ENCODE measurements around the gene KRTAP4-4. TPM values are rescaled to one million over a fixed set of nuclear protein-coding genes. Genes with fewer than 3 reads are reported as not detected.

The KRTAP4-4 gene
- total RNA-seq, 1 experiment from 2014 or later = not detected

DNA sequence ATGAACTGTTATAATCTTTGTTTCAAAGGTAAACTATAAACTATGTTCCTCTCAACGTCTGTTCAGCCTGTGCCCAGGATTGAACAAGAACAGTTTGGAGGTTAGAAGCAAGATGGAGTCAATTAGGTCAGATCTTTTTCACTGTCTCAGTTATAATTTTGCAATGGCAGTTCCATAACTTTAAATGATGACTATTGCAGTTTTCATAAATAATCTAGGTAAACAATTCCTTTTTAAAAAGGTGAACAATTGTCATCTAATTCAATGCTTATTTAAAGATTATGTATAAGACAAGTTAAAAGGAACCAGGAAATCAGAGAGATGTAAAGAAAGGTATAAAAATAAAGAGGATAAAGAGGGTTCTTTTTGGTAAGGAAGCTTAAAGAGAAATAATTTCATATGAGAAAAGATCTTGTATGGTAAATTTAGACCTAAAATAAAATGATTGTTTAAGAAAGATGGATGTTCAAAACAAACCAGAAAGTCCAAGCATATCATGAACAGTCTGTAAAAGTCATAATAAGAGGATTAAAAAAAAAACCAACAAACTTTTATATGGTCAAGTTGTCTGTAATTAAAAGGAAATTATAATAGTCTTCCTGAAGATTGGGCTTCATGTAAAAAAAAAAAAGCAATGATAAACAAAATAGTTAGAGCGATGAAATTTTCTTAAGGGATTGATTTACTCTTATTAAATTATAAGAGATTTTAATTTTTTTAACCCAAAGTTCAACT, 49.2 kb downstream of the KRTAP4-4 start:
- no peak overlapping the region for H2BK5ac ChIP-seq (ENCODE audit: insufficient read length, low read length)
- no peaks in the 10 kb centered on the region for H3K79me1 ChIP-seq (ENCODE audit: insufficient read depth, low read depth, low read length, poor library complexity, severe bottlenecking)
- no peaks in the 10 kb centered on the region for H3K23me2 ChIP-seq (ENCODE audit: insufficient read length, low read depth, low read length, poor library complexity, severe bottlenecking)
- no peak overlapping the region for H3T11ph ChIP-seq (ENCODE audit: low read length)
- H2BK120ac ChIP-seq (ENCODE audit: low read depth, low read length, poor library complexity, severe bottlenecking) = no peak overlapping the region
- no peak overlapping the region for H2BK12ac ChIP-seq (ENCODE audit: insufficient read length, low read depth, low read length)
- Mint-ChIP-seq H3K27me3 (ENCODE audit: low read depth) (no peaks in the 10 kb centered on the region), H3K9me3 (peaks cover 39 to 58% of the 10 kb centered on the region in 2 experiments), H3K36me3 (ENCODE audit: insufficient read depth in 1 of 3, low read depth in 3 of 3) (peaks cover 22 to 36% (median 24%) of the 10 kb centered on the region in 3 experiments), H3K27ac (no peak overlapping the region), H3K4me3 (no peak overlapping the region), H3K4me1 (peaks cover 37 to 39% of the 10 kb centered on the region in 2 experiments)
- H2BK20ac ChIP-seq (ENCODE audit: low read depth, low read length, poor library complexity, severe bottlenecking) = no peak overlapping the region
- WGBS (ENCODE audit: extremely low coverage, insufficient read length, low lambda C conversion rate) = no CpG with 5 or more reads among the region's 2 CpGs
- no peak overlapping the region for H4K91ac ChIP-seq (ENCODE audit: insufficient read length, low read depth, low read length)
- H3K14ac ChIP-seq (ENCODE audit: insufficient read depth, low read length) = no peak overlapping the region
- no peak overlapping the region for H3K4ac ChIP-seq (ENCODE audit: low read depth, low read length)
- H2AFZ ChIP-seq (ENCODE audit: low read length) = no peak overlapping the region
- H4K20me1 ChIP-seq (ENCODE audit: control insufficient read depth, insufficient read depth, insufficient read length) = no peaks in the 10 kb centered on the region
- H3K18ac ChIP-seq (ENCODE audit: insufficient read length, low read depth, low read length) = no peak overlapping the region
- no peak for DNase-seq
- H3K4me1 ChIP-seq (ENCODE audit: insufficient read depth, low read length) = peaks cover 6% of the 10 kb centered on the region; the same call in 1 of the 2 replicates
- no peak overlapping the region for H3K56ac ChIP-seq (ENCODE audit: insufficient read length, low read depth, low read length)
- TF ChIP-seq, protein P1, sequence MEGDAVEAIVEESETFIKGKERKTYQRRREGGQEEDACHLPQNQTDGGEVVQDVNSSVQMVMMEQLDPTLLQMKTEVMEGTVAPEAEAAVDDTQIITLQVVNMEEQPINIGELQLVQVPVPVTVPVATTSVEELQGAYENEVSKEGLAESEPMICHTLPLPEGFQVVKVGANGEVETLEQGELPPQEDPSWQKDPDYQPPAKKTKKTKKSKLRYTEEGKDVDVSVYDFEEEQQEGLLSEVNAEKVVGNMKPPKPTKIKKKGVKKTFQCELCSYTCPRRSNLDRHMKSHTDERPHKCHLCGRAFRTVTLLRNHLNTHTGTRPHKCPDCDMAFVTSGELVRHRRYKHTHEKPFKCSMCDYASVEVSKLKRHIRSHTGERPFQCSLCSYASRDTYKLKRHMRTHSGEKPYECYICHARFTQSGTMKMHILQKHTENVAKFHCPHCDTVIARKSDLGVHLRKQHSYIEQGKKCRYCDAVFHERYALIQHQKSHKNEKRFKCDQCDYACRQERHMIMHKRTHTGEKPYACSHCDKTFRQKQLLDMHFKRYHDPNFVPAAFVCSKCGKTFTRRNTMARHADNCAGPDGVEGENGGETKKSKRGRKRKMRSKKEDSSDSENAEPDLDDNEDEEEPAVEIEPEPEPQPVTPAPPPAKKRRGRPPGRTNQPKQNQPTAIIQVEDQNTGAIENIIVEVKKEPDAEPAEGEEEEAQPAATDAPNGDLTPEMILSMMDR (conservative IDR thresholded peaks at IDR 0.05) = no peak
- no peak overlapping the region for H2BK15ac ChIP-seq (ENCODE audit: low read depth, low read length)
- no peak overlapping the region for H3K23ac ChIP-seq (ENCODE audit: insufficient read length, low read depth, low read length)
- no peak overlapping the region for H4K8ac ChIP-seq (replicated peaks; ENCODE audit: insufficient read length, low read depth, low read length)
- H3K4me2 ChIP-seq (ENCODE audit: insufficient read depth, insufficient read length, low read length) = no peak overlapping the region
- no peak overlapping the region for H3K9ac ChIP-seq (ENCODE audit: extremely low read depth, insufficient read length, low read length)
- H3K27ac ChIP-seq (ENCODE audit: insufficient read length, low read depth, low read length) = no peak overlapping the region
- H3K27me3 ChIP-seq (ENCODE audit: insufficient read depth, low read length) = no peaks in the 10 kb centered on the region
- peaks cover 4% of the 10 kb centered on the region for H3K9me3 ChIP-seq (ENCODE audit: control insufficient read depth, low read depth, low read length)
- no peak overlapping the region for H4K5ac ChIP-seq (ENCODE audit: insufficient read length, low read depth, low read length)
- no peaks in the 10 kb centered on the region for H3K79me2 ChIP-seq (ENCODE audit: insufficient read depth, low read length)
- no peak overlapping the region for H2AK5ac ChIP-seq (ENCODE audit: insufficient read length, low read length)

Other genes starting within 250 kb of the KRTAP4-4 start
- gene KRT23, start 223.1 kb downstream of the KRTAP4-4 start, total RNA-seq (2021) = not detected in 2 replicates
- not detected in 2 replicates for gene KRT39, start 193.8 kb downstream of the KRTAP4-4 start, total RNA-seq (2021)
- gene KRT40, start 176.4 kb downstream of the KRTAP4-4 start, total RNA-seq (2021) = not detected in 2 replicates
- not detected in 2 replicates for gene KRTAP3-3, start 166.6 kb downstream of the KRTAP4-4 start, total RNA-seq (2021)
- gene KRTAP3-2, start 160.8 kb downstream of the KRTAP4-4 start, total RNA-seq (2021) = not detected in 2 replicates
- gene KRTAP3-1, start 151.6 kb downstream of the KRTAP4-4 start, total RNA-seq (2021) = not detected in 2 replicates
- not detected in 2 replicates for gene KRTAP1-5, start 133.5 kb downstream of the KRTAP4-4 start, total RNA-seq (2021)
- not detected in 2 replicates for gene KRTAP1-4, start 130.6 kb downstream of the KRTAP4-4 start, total RNA-seq (2021)
- gene KRTAP1-3, start 125.9 kb downstream of the KRTAP4-4 start, total RNA-seq (2021) = not detected in 2 replicates
- not detected in 2 replicates for gene KRTAP1-1, start 119.3 kb downstream of the KRTAP4-4 start, total RNA-seq (2021)
- not detected in 2 replicates for gene KRTAP2-1, start 113.4 kb downstream of the KRTAP4-4 start, total RNA-seq (2021)
- gene KRTAP2-2, start 105.5 kb downstream of the KRTAP4-4 start, total RNA-seq (2021) = not detected in 2 replicates
- not detected in 2 replicates for gene KRTAP2-3, start 100.6 kb downstream of the KRTAP4-4 start, total RNA-seq (2021)
- not detected in 2 replicates for gene KRTAP2-4, start 94.9 kb downstream of the KRTAP4-4 start, total RNA-seq (2021)
- not detected in 2 replicates for gene KRTAP4-7, start 76.6 kb downstream of the KRTAP4-4 start, total RNA-seq (2021)
- not detected in 2 replicates for gene KRTAP4-8, start 62.6 kb downstream of the KRTAP4-4 start, total RNA-seq (2021)
- not detected in 2 replicates for gene KRTAP4-16, start 58.5 kb downstream of the KRTAP4-4 start, total RNA-seq (2021)
- gene KRTAP4-9, start 55.4 kb downstream of the KRTAP4-4 start, total RNA-seq (2021) = not detected in 2 replicates
- not detected in 2 replicates for gene KRTAP4-11, start 42.4 kb downstream of the KRTAP4-4 start, total RNA-seq (2021)
- gene KRTAP4-12, start 36.6 kb downstream of the KRTAP4-4 start, total RNA-seq (2021) = not detected in 2 replicates
- gene KRTAP4-6, start 20.2 kb downstream of the KRTAP4-4 start, total RNA-seq (2021) = not detected in 2 replicates
- gene KRTAP4-5, start 10.9 kb downstream of the KRTAP4-4 start, total RNA-seq (2021) = not detected in 2 replicates
- gene KRTAP4-3, start 7.5 kb upstream of the KRTAP4-4 start, total RNA-seq (2021) = not detected in 2 replicates
- not detected in 2 replicates for gene KRTAP4-2, start 17.5 kb upstream of the KRTAP4-4 start, total RNA-seq (2021)
- not detected in 2 replicates for gene KRTAP4-1, start 24.2 kb upstream of the KRTAP4-4 start, total RNA-seq (2021)
- gene KRTAP9-1, start 29.1 kb upstream of the KRTAP4-4 start, total RNA-seq (2021) = not detected in 2 replicates
- gene KRTAP9-2, start 65.9 kb upstream of the KRTAP4-4 start, total RNA-seq (2021) = not detected in 2 replicates
- gene KRTAP9-3, start 71.7 kb upstream of the KRTAP4-4 start, total RNA-seq (2021) = not detected in 2 replicates
- gene KRTAP9-8, start 77.3 kb upstream of the KRTAP4-4 start, total RNA-seq (2021) = not detected in 2 replicates
- not detected in 2 replicates for gene KRTAP9-4, start 88.9 kb upstream of the KRTAP4-4 start, total RNA-seq (2021)
- gene KRTAP9-9, start 94.6 kb upstream of the KRTAP4-4 start, total RNA-seq (2021) = not detected in 2 replicates
- gene KRTAP9-6, start 104.6 kb upstream of the KRTAP4-4 start, total RNA-seq (2021) = not detected in 2 replicates
- not detected in 2 replicates for gene KRTAP9-7, start 115.0 kb upstream of the KRTAP4-4 start, total RNA-seq (2021)
- gene KRTAP29-1, start 142.1 kb upstream of the KRTAP4-4 start, total RNA-seq (2021) = not detected in 2 replicates
- gene KRTAP16-1, start 148.6 kb upstream of the KRTAP4-4 start, total RNA-seq (2021) = not detected in 2 replicates
- gene KRTAP17-1, start 155.0 kb upstream of the KRTAP4-4 start, total RNA-seq (2021) = not detected in 2 replicates
- gene KRT33A, start 190.1 kb upstream of the KRTAP4-4 start, total RNA-seq (2021) = not detected in 2 replicates
- not detected in 2 replicates for gene KRT33B, start 209.1 kb upstream of the KRTAP4-4 start, total RNA-seq (2021)
- not detected in 2 replicates for gene KRT34, start 221.6 kb upstream of the KRTAP4-4 start, total RNA-seq (2021)
- not detected in 2 replicates for gene KRT31, start 236.9 kb upstream of the KRTAP4-4 start, total RNA-seq (2021)

All from H9 (cell line).